CD1c-positive myeloid dendritic cell (primary cell): ENCODE measurements around the gene ANKRD13A.

Source experiments
- DNase-seq: peaks from one replicate; pipeline ENCODE4 v3.0.0-alpha.2; 2016; ENCODE audit errors: extremely low spot score

Gene ANKRD13A

GRCh38 chr12:109998904-109999648 is at the start of gene ANKRD13A:
Gene ANKRD13A (plus strand): TSS chr12:109999430. CDS start chr12:109999689, 259 bp downstream.
- peak; percentile 96 for DNase-seq

DNA sequence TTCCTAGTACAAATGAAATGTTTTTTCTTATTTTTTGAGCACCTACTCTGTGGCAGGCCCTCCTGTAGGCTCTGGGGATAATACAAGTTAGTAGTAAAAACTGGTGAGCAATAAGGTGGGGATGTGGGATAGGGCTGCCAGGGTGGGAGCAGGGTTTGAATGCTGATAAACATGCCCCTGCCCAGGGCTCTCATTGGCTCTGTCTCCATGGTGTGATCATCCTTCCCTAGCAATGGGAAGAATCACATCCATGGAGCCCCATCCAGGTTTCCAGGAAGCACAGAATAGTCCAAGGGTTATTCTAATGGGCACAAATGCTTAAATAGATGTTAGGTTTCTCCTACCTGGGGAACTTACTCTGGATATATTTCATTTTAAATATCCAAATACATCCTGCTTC is 48.6 kb upstream of the ANKRD13A start:
- DNase-seq, result no peak

GRCh38 chr12:109951136-109951535 is 48.1 kb upstream of the ANKRD13A start:
- no peak for DNase-seq

GRCh38 chr12:109951751-109952150 is 47.5 kb upstream of the ANKRD13A start:
- DNase-seq, result no peak

DNA sequence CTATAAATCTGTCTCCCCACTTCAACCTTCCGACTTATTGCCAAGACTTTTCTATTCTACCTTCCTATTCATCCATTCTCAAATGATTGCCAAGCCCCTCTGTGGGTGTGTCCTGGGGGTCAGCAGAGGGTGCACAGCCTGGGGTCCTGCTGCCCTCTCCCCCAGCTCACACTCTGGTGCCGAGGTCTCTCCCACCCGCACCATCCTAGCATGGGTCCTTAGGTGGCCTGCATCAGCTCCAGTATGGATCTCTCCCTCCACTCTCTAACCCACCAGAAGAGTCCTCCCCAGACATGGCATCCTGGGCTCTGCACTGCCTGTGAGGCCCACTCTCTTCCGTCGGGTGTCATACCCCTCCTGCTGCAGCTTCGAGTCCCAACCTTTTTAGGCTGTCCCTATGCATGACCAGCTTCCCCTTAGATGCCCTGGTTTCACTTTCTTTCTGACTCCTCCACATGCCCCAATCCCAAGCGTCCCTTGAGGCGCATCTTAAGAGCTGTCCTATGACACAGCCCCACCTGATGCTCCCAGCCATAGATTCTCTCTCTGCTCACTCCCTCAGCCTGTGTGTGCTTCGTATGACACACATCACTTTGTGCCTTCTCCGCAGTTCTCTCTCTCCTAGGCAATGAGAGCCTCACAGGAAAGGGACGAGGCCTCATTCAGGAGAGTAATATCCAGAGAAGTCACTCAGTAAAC is 46.9 kb upstream of the ANKRD13A start:
- DNase-seq, result peak; percentile 62

GRCh38 chr12:109952873-109953272 is 46.4 kb upstream of the ANKRD13A start:
- DNase-seq, result no peak

- DNase-seq, result no peak
Measured at GRCh38 chr12:109953656-109954055, 45.6 kb upstream of the ANKRD13A start.

GRCh38 chr12:109958374-109958773 is 40.9 kb upstream of the ANKRD13A start:
- no peak for DNase-seq

GRCh38 chr12:109959411-109960093 is 39.7 kb upstream of the ANKRD13A start:
- no peak for DNase-seq

- no peak for DNase-seq
Measured at GRCh38 chr12:109961201-109961600, 38.0 kb upstream of the ANKRD13A start.

DNA sequence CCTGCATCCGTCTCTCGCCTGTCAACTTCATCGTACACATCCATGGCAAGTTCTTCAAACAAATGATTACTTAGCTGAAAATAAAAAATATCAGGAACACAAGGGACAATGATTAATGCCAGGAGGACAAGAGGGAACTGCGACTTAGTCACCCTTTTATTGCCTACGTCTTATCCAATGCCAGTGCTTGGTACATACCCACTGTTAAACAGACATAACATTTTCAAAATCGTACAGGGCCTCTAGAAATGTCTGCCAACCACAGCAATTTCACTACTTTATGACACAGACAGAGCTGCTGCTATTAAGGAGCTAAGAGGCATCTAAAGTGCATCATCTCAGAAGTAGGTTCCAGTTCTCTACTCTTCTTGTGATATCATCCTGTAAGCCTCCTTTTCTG is 37.6 kb upstream of the ANKRD13A start:
- DNase-seq, result peak; percentile 9

- DNase-seq, result no peak
Measured at GRCh38 chr12:109962398-109962797, 36.8 kb upstream of the ANKRD13A start.

DNA sequence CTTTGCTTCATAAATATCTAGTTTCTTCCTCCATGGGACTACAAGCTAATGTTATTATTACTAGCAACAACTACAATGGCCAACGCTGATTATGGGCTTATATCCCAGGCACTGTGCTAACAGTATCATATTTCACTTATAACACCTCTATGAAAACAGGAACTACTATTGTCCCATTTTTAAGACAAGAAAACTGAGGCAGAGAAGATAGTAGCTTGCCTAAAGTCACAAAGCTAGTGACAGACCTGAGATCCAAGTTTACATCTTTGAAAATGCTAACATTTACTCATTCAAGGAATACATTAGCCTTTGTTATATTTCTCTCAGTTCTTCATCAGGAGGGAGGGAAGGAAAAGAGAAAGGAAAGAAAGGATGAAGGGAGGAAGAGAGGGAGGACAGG is 35.9 kb upstream of the ANKRD13A start:
- DNase-seq, result no peak

- no peak for DNase-seq
Measured at GRCh38 chr12:109963743-109964429, 35.3 kb upstream of the ANKRD13A start.

GRCh38 chr12:109966546-109966945 is 32.7 kb upstream of the ANKRD13A start:
- DNase-seq, result no peak

DNA sequence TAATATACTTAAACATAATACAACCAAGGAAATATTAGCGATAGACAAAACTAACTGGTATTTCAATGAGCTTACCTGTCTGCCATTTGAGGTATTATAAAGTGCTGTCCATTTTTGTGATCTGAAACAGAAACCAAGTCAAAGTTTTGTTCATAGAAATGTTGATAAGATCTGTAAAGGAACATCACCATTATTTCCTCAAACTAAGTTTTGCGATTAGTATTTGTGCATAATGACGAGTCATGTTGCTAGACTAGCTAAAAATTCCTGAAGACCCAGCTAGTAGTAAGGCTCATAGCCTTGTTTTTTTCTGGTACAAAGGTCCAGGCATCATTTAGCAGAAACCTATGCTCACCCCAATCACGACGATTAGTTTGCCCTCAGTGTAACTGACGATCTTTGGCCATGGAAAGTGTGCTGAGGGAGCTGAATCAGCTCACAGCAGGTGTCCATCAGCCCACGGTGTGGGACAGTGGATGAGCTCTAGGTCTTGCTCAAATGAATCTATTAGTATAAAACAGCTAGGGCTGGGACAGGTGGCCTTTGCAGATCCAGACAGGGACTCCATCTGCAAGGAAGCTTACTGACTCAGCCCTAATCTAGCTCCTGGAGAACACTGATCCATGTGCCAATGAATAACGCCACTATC is 31.7 kb upstream of the ANKRD13A start:
- no peak for DNase-seq

DNA sequence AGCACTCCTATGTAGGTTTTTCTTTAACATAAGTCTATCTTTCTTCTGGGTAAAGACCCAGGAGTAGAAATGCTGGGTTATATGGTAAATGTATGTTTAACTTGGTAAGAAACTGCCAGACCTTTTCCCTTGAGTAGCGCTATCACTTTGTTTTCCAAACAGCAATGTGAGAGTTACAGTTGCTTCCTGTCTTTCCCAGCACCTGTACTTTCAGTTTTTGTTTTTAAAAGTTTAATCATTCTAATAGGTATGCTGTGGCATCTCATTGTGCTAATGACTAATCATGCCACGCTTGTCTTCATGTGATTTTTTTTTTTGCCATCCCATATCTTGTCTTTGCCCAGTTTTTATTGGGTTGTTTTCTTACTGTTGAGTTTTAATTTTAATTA is 31.2 kb upstream of the ANKRD13A start:
- no peak for DNase-seq

DNA sequence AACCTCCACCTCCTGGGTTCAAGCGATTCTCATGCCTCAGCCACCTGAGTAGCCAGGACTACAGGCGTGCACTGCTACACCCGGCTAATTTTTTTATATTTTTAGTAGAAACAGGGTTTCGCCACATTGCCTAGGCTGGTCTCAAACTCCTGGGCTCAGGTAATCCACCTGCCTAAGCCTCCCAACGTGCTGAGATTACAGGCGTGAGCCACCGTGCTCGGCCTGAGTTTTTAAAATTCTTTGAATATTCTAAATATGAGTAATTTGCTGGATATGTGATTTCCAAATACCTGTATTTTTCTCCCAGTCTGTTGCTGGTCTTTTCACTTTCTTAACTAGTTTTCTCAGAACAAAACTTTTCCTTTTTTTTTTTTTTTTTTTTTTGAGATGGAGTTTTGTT is 30.4 kb upstream of the ANKRD13A start:
- no peak for DNase-seq

GRCh38 chr12:109972821-109973220 is 26.4 kb upstream of the ANKRD13A start:
- DNase-seq, result no peak

DNA sequence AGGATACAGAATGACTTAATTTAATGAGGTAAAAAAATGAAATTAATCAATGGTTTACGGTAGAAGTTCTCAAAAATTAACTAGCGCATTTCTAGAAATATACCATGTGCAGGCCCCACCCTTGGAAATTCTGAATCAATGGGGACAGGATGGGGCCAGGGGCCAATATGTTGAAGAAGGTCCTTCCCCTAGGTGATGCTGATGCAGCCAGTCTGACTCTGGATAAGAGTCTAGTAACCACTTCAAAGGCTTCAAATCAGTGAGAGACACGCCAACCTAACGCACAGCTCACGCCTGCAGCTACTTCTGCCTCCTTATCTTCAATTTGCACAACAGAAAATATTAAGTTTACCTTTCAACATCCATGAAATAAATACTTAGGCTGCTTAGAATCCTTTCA is 17.9 kb upstream of the ANKRD13A start:
- DNase-seq, result no peak

DNA sequence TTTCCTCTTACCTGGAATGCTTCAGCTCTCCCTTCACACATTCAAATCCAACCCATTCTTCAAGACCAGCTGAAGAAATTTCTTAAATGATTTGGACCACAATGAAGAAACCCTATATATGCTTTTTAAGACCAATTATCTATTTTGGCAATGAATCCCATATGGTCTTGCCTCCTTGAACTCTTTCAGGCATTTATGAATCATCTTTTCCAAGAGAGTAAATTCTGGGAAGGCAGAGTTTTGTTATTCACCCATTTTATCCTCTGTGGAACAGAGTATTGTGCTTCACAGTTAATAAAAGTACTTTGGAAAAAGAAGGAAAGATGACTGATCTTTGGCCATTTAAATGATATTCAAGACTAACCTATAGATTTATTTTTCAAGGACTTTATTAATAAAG is 17.0 kb upstream of the ANKRD13A start:
- no peak for DNase-seq
